Keratinocyte (primary cell): ENCODE data around the gene YAP1. TPM values are rescaled to one million over a fixed set of nuclear protein-coding genes. Genes with fewer than 3 reads are reported as not detected.
A peak's percentile ranks its signal among the peaks of the same experiment; 100 is the strongest.

Experiments used
- DNase-seq: peaks from one replicate; pipeline ENCODE4 v3.0.0-alpha.2; 2011; ENCODE audit warnings: low read depth, missing footprints, low spot score
- FAIRE-seq: peaks from 2 replicates; lab custom pipeline; 2011; peaks lifted over from hg19 to GRCh38; lab: Jason Lieb, UNC
- H2AFZ ChIP-seq: 2 replicates; pipeline ENCODE4 v1.6.0; 2012; ENCODE audit warnings: low read length, control low read depth, inconsistent platforms; ENCODE audit not compliant: control insufficient read depth
- H3K27ac ChIP-seq: 2 replicates; pipeline ENCODE4 v1.5.1; 2011; ENCODE audit warnings: low read length; ENCODE audit not compliant: control insufficient read depth, insufficient read depth
- H3K27me3 ChIP-seq: 3 replicates; pipeline ENCODE4 v1.6.0; 2011; ENCODE audit warnings: low read length; ENCODE audit not compliant: control insufficient read depth, insufficient read depth; ENCODE audit errors: extremely low read depth
- H3K36me3 ChIP-seq, 2 experiments: 2 replicates in 1 of 2; 3 replicates in 1 of 2; pipeline ENCODE4 v1.5.1; 2011; ENCODE audit warnings: low read length in 2 of 2, mild to moderate bottlenecking in 1 of 2; ENCODE audit not compliant: control insufficient read depth in 2 of 2, insufficient read depth in 2 of 2; ENCODE audit errors: extremely low read depth in 1 of 2
- H3K4me1 ChIP-seq: 3 replicates; pipeline ENCODE4 v1.5.1; 2011; ENCODE audit warnings: low read length; ENCODE audit not compliant: control insufficient read depth, insufficient read depth; ENCODE audit errors: extremely low read depth
- H3K4me2 ChIP-seq: 3 replicates; pipeline ENCODE4 v1.6.0; 2011; ENCODE audit warnings: low read depth, low read length; ENCODE audit not compliant: control insufficient read depth, insufficient read depth; ENCODE audit errors: extremely low read depth
- H3K4me3 ChIP-seq, 3 experiments: fragments of 200-600 bp in 1 of 3; sonication (generic) in 1 of 3; 2 replicates in 2 of 3; 3 replicates in 1 of 3; pipeline ENCODE4 v1.5.1; 2011 to 2016; ENCODE audit warnings: low read length in 3 of 3, mild to moderate bottlenecking in 3 of 3, control low read depth in 2 of 3, inconsistent platforms in 1 of 3, low read depth in 1 of 3, mixed read lengths in 1 of 3, mixed run types in 1 of 3, moderate library complexity in 1 of 3; ENCODE audit not compliant: control insufficient read depth in 2 of 3, insufficient read depth in 2 of 3; ENCODE audit errors: extremely low read depth in 1 of 3
- H3K79me2 ChIP-seq: 2 replicates; pipeline ENCODE4 v1.6.0; 2012; ENCODE audit warnings: low read length; ENCODE audit not compliant: control insufficient read depth, insufficient read depth
- H3K9ac ChIP-seq: 3 replicates; pipeline ENCODE4 v1.6.0; 2011; ENCODE audit warnings: low read length; ENCODE audit not compliant: control insufficient read depth, insufficient read depth; ENCODE audit errors: extremely low read depth
- H3K9me1 ChIP-seq: 3 replicates; pipeline ENCODE4 v1.6.0; 2011; ENCODE audit warnings: low read length; ENCODE audit not compliant: control insufficient read depth, insufficient read depth; ENCODE audit errors: extremely low read depth
- H3K9me3 ChIP-seq: 2 replicates; pipeline ENCODE4 v1.5.1; 2012; ENCODE audit warnings: low read depth, low read length; ENCODE audit not compliant: control insufficient read depth
- H4K20me1 ChIP-seq: 3 replicates; pipeline ENCODE4 v1.6.0; 2011; ENCODE audit warnings: low read length; ENCODE audit not compliant: control insufficient read depth, insufficient read depth; ENCODE audit errors: extremely low read depth
- CTCF ChIP-seq, 3 experiments: IDR thresholded peaks in 1 of 3; conservative IDR thresholded peaks in 1 of 3; optimal IDR thresholded peaks in 1 of 3; 2 replicates in 2 of 3; 3 replicates in 1 of 3; pipeline versions ENCODE3 to v1.5.1; 2011; ENCODE audit warnings: low read length in 3 of 3, mild to moderate bottlenecking in 3 of 3, moderate library complexity in 2 of 3, control low read depth in 1 of 3, inconsistent platforms in 1 of 3; ENCODE audit not compliant: insufficient read depth in 2 of 3; ENCODE audit errors: extremely low read depth in 1 of 3
- EZH2 ChIP-seq: IDR thresholded peaks from one replicate; pipeline ENCODE4 v1.6.1; 2012; ENCODE audit warnings: inconsistent platforms, mild to moderate bottlenecking, low read length, moderate library complexity
- dilution Hi-C: fragments of 300-500 bp; cut with MboI; formaldehyde crosslinking; loops from one replicate; pipeline ENCODE4 v1.7.0; 2020; ENCODE audit warnings: low sequenced_read_pairs; ENCODE audit not compliant: extremely low pct_ligation_motif_present
- polyA plus RNA-seq, 5 experiments: library from polyadenylated mRNA; depleted of rRNA in 3 of 5; stranded (reverse) in 3 of 5; stranded (forward) in 1 of 5; unstranded in 1 of 5; fragments of >200 nt; gene quantifications; 1 replicate in 1 of 5; 2 replicates in 3 of 5; 3 replicates in 1 of 5; pipeline versions ENCODE4 v1.2.1 to v1.2.3, GENCODE V29; 2011 to 2012; ENCODE audit warnings: missing spikeins in 2 of 5, low read depth in 1 of 5, low replicate concordance in 1 of 5

YAP1 gene
- polyA plus RNA-seq, 1 donor (not counting 4 experiments of a cell fraction or from before 2014, with no cell fraction given), result 105 TPM

- peaks cover 24% of the 10 kb centered on the region for H3K4me1 ChIP-seq
- H3K9me1 ChIP-seq, result no peaks in the 10 kb centered on the region
- no peaks in the 10 kb centered on the region for H3K9me3 ChIP-seq
- H3K79me2 ChIP-seq, result no peaks in the 10 kb centered on the region
- no peaks in the 10 kb centered on the region for H4K20me1 ChIP-seq
- peaks cover 4 to 8% of the 10 kb centered on the region in 2 experiments for H3K36me3 ChIP-seq
- dilution Hi-C loops, result no loop called here
- no peak for DNase-seq
- peak; percentile 5 for FAIRE-seq
- peak overlapping the region; percentile 6 for H3K9ac ChIP-seq
- no peak overlapping the region for H3K4me2 ChIP-seq
- H3K27ac ChIP-seq, result peak overlapping the region; percentile 27
- TF ChIP-seq EZH2 (no peak), CTCF (optimal IDR thresholded peaks at IDR 0.05 in 1 of 3, IDR thresholded peaks at IDR 0.05 in 1 of 3, conservative IDR thresholded peaks at IDR 0.05 in 1 of 3; ENCODE audit: extremely low read depth in 1 of 3, insufficient read depth in 2 of 3, low read length in 3 of 3) (no peak)
- no peaks in the 10 kb centered on the region for H3K27me3 ChIP-seq
- no peak overlapping the region for H3K4me3 ChIP-seq
- H2AFZ ChIP-seq, result no peak overlapping the region
Measured at GRCh38 chr11:102234779-102235439, 124.7 kb downstream of the YAP1 start.

GRCh38 chr11:102237096-102237735 is 127.0 kb downstream of the YAP1 start:
- H3K9me3 ChIP-seq, result no peaks in the 10 kb centered on the region
- no peak for FAIRE-seq
- DNase-seq, result no peak

More at GRCh38 chr11:102237096-102237735, 127.0 kb downstream of the YAP1 start:
- H3K36me3 ChIP-seq, result peaks cover 1 to 3% of the 10 kb centered on the region in 2 experiments
- H2AFZ ChIP-seq, result no peak overlapping the region
- H3K27ac ChIP-seq, result no peak overlapping the region
- H3K4me2 ChIP-seq, result no peak overlapping the region
- no peaks in the 10 kb centered on the region for H3K27me3 ChIP-seq
- H4K20me1 ChIP-seq, result no peaks in the 10 kb centered on the region
- no peaks in the 10 kb centered on the region for H3K9me1 ChIP-seq
- H3K4me1 ChIP-seq, result peaks cover 16% of the 10 kb centered on the region
- H3K4me3 ChIP-seq, result no peak overlapping the region
- no peak for TF ChIP-seq EZH2
- TF ChIP-seq CTCF (optimal IDR thresholded peaks at IDR 0.05 in 1 of 3, IDR thresholded peaks at IDR 0.05 in 1 of 3, conservative IDR thresholded peaks at IDR 0.05 in 1 of 3; ENCODE audit: extremely low read depth in 1 of 3, insufficient read depth in 2 of 3, low read length in 3 of 3), result no peak
- H3K79me2 ChIP-seq, result no peaks in the 10 kb centered on the region
- H3K9ac ChIP-seq, result no peak overlapping the region
- dilution Hi-C loops, result no loop called here
